Stomach smooth muscle (tissue), 2 donors: ENCODE data around the gene LAMC2.
A peak's percentile ranks its signal among the peaks of the same experiment; 100 is the strongest.
"Not testable (repeated sequence)": the region's sequence is repeated elsewhere in the genome, so short reads cannot be mapped to it uniquely, and the experiment has no call there.

Source experiments
- H3K27ac ChIP-seq: one replicate; pipeline ENCODE4 v1.7.0; 2013; ENCODE audit warnings: mild to moderate bottlenecking, low read length, inconsistent platforms
- H3K27me3 ChIP-seq, 2 donors: one replicate each; pipeline ENCODE4 v1.7.0; 2013; ENCODE audit warnings: low read length in 2 of 2; ENCODE audit not compliant: insufficient read depth in 2 of 2, control insufficient read depth in 1 of 2
- H3K36me3 ChIP-seq, 2 donors: one replicate each; pipeline ENCODE4 v1.7.0; 2013; ENCODE audit warnings: low read length in 2 of 2; ENCODE audit not compliant: control insufficient read depth in 2 of 2, insufficient read depth in 2 of 2
- H3K4me1 ChIP-seq: one replicate; pipeline ENCODE4 v1.7.0; 2013; ENCODE audit warnings: low read length; ENCODE audit not compliant: control insufficient read depth, insufficient read depth
- H3K4me3 ChIP-seq, 2 donors: one replicate each; pipeline ENCODE4 v1.7.0; 2013; ENCODE audit warnings: low read length in 2 of 2
- H3K9ac ChIP-seq, 2 donors: one replicate each; pipeline ENCODE4 v1.7.0; 2013; ENCODE audit warnings: low read length in 2 of 2, mild to moderate bottlenecking in 1 of 2
- H3K9me3 ChIP-seq, 2 donors: one replicate each; pipeline ENCODE4 v1.7.0; 2013; ENCODE audit warnings: low read length in 2 of 2; ENCODE audit not compliant: control insufficient read depth in 2 of 2
- donor health status: healthy.
- donor health status: Pancreatic carcinoma.

The LAMC2 gene

DNA sequence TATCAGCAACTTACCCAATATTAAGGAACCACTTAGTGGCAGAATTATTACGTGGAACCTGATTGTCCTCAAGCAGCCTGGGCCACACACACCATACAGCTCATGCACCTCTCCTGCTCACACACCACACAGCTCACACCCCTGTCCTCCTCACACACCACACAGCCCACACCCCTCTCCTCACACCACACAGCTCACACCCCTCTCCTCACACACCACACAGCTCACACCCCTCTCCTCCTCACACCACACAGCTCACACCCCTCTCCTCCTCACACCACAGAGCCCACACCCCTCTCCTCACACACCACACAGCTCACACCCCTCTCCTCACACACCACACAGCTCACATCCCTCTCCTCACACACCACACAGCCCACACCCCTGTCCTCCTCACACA is 36.8 kb upstream of the LAMC2 start:
- Histone ChIP-seq H3K9ac (no peak overlapping the region), H3K4me3 (no peak overlapping the region), H3K4me1 (peaks cover 9% of the 10 kb centered on the region), H3K9me3 (no peaks in the 10 kb centered on the region), H3K27me3 (no peaks in the 10 kb centered on the region), H3K27ac (peak overlapping the region; percentile 25), H3K36me3 (peaks cover 0 to 5% of the 10 kb centered on the region in 2 donors)

- H3K4me3 ChIP-seq, H3K4me1 ChIP-seq, H3K27me3 ChIP-seq, H3K36me3 ChIP-seq, H3K9me3 ChIP-seq, H3K27ac ChIP-seq, H3K9ac ChIP-seq: not testable (repeated sequence)
These were observed 36.0 kb upstream of the LAMC2 start for GRCh38 chr1:183150032-183150431.

- no peak overlapping the region for H3K27ac ChIP-seq
- H3K9ac ChIP-seq = no peak overlapping the region
- no peaks in the 10 kb centered on the region for H3K36me3 ChIP-seq
- no peaks in the 10 kb centered on the region for H3K9me3 ChIP-seq
- H3K4me1 ChIP-seq = peaks cover 9% of the 10 kb centered on the region
- no peaks in the 10 kb centered on the region for H3K27me3 ChIP-seq
- no peak overlapping the region for H3K4me3 ChIP-seq
These were observed 35.6 kb upstream of the LAMC2 start for GRCh38 chr1:183150445-183150844.

- H3K9ac ChIP-seq = no peak overlapping the region
- peaks cover 9% of the 10 kb centered on the region for H3K4me1 ChIP-seq
- H3K36me3 ChIP-seq = no peaks in the 10 kb centered on the region
- H3K9me3 ChIP-seq = no peaks in the 10 kb centered on the region
- H3K27me3 ChIP-seq = no peaks in the 10 kb centered on the region
- H3K4me3 ChIP-seq = no peak overlapping the region
- no peak overlapping the region for H3K27ac ChIP-seq
These were observed 33.9 kb upstream of the LAMC2 start for GRCh38 chr1:183152180-183152579.

DNA sequence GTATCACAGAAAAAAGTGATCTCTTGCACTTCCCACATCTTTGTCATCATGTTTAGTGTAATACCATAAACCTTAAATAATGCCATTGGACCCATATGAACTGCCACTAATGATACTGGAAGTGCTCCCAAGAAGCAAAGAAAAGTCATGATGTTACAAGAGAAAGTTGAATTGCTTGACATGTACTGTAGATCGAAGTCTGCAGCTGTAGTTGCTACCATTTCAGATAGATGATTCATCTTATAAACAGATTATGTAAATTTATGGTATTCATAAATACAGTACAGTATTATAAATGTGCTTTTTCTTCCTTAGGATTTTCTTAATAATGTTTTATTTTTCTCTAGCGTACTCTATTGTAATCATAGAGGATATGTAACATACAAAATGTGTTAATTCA is 30.1 kb upstream of the LAMC2 start:
- H3K4me3 ChIP-seq = no peak overlapping the region
- H3K9ac ChIP-seq = no peak overlapping the region
- H3K4me1 ChIP-seq = no peaks in the 10 kb centered on the region
- no peaks in the 10 kb centered on the region for H3K9me3 ChIP-seq
- H3K27me3 ChIP-seq = no peaks in the 10 kb centered on the region
- H3K36me3 ChIP-seq = no peaks in the 10 kb centered on the region
- no peak overlapping the region for H3K27ac ChIP-seq

- Histone ChIP-seq H3K27ac (no peak overlapping the region), H3K4me1 (no peaks in the 10 kb centered on the region), H3K9ac (no peak overlapping the region), H3K27me3 (no peaks in the 10 kb centered on the region), H3K36me3 (no peaks in the 10 kb centered on the region), H3K9me3 (no peaks in the 10 kb centered on the region), H3K4me3 (no peak overlapping the region)
These were observed 26.1 kb upstream of the LAMC2 start for GRCh38 chr1:183159960-183160359.

- Histone ChIP-seq H3K4me3 (no peak overlapping the region), H3K27ac (no peak overlapping the region), H3K9ac (no peak overlapping the region), H3K4me1 (no peaks in the 10 kb centered on the region), H3K36me3 (no peaks in the 10 kb centered on the region), H3K27me3 (no peaks in the 10 kb centered on the region), H3K9me3 (no peaks in the 10 kb centered on the region)
These were observed 24.7 kb upstream of the LAMC2 start for GRCh38 chr1:183161391-183161790.

DNA sequence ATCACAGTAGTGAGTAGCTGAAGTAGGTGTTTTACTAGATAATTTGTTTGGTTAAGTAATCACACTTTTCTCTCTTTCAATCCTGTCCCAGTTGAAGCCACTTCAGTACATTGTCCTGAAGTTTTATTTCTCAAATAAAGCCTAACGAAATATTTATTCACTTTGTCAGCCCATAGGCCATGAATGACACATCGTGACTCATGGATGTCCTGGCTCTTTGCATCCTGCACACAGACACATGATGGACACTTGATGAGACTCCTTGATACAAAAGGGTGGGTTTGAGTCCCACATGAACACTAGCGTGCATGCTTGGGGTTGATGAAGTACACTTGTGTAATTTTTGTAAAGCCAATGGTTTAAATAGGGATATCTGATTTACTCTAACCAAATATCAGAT is 22.7 kb upstream of the LAMC2 start:
- Histone ChIP-seq H3K9ac (no peak overlapping the region), H3K27me3 (no peaks in the 10 kb centered on the region), H3K9me3 (no peaks in the 10 kb centered on the region), H3K4me3 (no peak overlapping the region), H3K4me1 (peaks cover under 1% of the 10 kb centered on the region), H3K27ac (no peak overlapping the region), H3K36me3 (no peaks in the 10 kb centered on the region)

GRCh38 chr1:183164340-183164739 is 21.7 kb upstream of the LAMC2 start:
- Histone ChIP-seq H3K4me3 (no peak overlapping the region), H3K9ac (no peak overlapping the region), H3K36me3 (no peaks in the 10 kb centered on the region), H3K4me1 (peaks cover 2% of the 10 kb centered on the region), H3K27me3 (no peaks in the 10 kb centered on the region), H3K9me3 (no peaks in the 10 kb centered on the region), H3K27ac (no peak overlapping the region)

GRCh38 chr1:183164963-183165362 is 21.1 kb upstream of the LAMC2 start:
- Histone ChIP-seq H3K4me1 (peaks cover 2% of the 10 kb centered on the region), H3K4me3 (no peak overlapping the region), H3K27ac (no peak overlapping the region), H3K27me3 (no peaks in the 10 kb centered on the region), H3K9ac (no peak overlapping the region), H3K9me3 (no peaks in the 10 kb centered on the region), H3K36me3 (no peaks in the 10 kb centered on the region)

- Histone ChIP-seq H3K9ac (no peak overlapping the region), H3K9me3 (no peaks in the 10 kb centered on the region), H3K36me3 (no peaks in the 10 kb centered on the region), H3K4me1 (peaks cover 2% of the 10 kb centered on the region), H3K27ac (no peak overlapping the region), H3K27me3 (no peaks in the 10 kb centered on the region), H3K4me3 (no peak overlapping the region)
These were observed 20.6 kb upstream of the LAMC2 start for GRCh38 chr1:183165456-183165855.

DNA sequence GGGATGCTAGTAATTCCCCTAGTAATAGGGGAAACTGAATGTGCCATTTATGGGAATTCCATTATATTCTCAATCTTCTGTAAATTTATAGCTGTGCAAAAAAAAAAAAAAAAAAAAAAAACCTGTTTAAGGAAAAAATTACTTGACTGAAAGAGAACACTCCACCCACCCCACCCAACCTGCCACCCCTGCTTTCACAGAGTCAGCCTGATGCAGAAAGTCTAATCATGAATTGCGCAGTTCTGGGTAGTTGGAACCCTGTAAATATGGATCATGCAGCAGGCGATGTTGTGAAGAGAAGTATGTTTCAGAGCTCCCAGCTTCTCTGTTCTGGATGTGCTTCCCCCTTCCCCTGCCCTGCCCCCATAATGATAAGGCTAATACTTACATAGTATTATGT is 19.6 kb upstream of the LAMC2 start:
- H3K27me3 ChIP-seq = no peaks in the 10 kb centered on the region
- no peaks in the 10 kb centered on the region for H3K36me3 ChIP-seq
- H3K9ac ChIP-seq = no peak overlapping the region
- H3K4me3 ChIP-seq = no peak overlapping the region
- no peak overlapping the region for H3K27ac ChIP-seq
- H3K9me3 ChIP-seq = no peaks in the 10 kb centered on the region
- peaks cover 2% of the 10 kb centered on the region for H3K4me1 ChIP-seq
